DMS153 (cell line): Measurements from ENCODE around the gene DRC1.
A peak's percentile ranks its signal among the peaks of the same experiment; 100 is the strongest.
"Not testable (repeated sequence)": the region's sequence is repeated elsewhere in the genome, so short reads cannot be mapped to it uniquely, and the experiment has no call there.

Source experiments
- DNase-seq: peaks from one replicate; lab custom pipeline; 2025; lab: John Stamatoyannopoulos, UW

The DRC1 gene

DNA sequence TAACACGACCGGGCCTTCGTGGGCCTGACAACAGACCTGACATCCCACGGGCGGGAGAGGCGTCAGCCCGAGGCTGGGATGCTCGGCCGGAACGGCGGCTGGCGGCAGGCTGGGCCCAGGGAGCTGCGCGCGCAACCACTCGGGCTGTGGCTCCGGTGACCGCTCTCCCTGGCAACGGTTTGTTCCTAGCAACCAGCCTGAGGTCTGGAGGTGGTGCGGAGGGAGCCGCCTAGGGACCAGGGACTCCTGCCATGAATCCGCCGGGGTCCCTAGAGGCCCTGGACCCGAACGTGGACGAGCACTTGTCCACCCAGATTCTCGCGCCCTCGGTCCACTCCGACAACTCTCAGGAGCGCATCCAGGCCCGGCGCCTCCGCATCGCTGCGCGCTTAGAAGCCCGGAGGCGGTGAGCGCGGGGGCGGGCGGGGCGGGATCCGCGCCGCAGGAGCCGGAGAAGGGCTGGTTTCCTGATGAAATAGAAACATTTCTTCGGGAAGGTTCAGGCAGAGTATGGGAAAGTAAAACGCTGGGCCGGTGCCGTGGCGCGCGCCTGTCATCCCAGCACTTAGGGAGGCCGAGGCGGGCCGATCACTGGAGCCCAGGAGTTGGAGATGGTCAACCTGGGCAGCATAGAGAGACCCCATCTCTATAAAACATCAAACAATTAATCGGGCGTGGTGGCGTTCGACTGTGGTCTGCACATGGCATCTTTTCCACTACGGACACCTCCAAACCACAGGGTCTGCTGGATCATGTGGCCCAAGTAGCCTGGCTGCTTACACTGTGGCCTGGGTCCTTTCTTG is at the start of gene DRC1:
Gene DRC1 (plus strand): TSS at position 182 of the 803 bp plus-strand sequence. CDS start 70 bp downstream, at position 252.
- DNase-seq, result peak; percentile 71

DNA sequence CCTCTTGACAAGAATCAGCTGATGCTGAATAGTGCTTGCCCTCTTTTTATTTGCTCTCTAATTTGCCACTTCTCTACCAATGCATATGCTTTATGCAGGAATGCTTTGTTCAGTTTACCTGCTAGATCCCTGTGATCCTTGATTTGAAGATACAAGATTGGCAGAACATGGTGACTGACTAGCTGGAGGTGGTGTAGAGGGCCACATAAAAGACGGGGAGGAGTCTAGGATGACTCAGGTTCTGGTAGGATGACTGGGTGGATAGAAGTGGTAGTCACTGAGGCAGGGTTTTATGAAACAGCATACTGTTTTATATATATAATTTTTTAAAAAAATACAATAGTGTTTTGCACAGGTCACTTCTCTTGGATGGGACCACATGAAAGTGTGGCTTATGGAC is 48.8 kb upstream of the DRC1 start:
- DNase-seq, result no peak

DNA sequence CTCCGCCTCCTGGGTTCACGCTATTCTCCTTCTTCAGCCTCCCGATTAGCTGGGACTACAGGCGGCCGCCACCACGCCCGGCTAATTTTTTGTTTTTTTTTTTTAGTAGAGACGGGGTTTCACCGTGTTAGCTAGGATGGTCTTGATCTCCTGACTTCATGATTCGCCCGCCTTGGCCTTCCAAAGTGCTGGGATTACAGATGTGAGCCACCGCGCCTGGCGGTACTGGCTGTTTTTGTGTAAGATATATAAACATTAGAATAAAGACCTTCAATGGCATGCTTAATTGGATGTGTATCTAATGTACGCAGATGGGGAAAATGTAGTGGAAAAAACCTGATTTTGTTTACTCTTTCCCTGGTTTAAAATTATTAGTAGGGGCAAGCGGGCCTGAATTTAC is 47.3 kb upstream of the DRC1 start:
- not testable (repeated sequence) for DNase-seq

DNA sequence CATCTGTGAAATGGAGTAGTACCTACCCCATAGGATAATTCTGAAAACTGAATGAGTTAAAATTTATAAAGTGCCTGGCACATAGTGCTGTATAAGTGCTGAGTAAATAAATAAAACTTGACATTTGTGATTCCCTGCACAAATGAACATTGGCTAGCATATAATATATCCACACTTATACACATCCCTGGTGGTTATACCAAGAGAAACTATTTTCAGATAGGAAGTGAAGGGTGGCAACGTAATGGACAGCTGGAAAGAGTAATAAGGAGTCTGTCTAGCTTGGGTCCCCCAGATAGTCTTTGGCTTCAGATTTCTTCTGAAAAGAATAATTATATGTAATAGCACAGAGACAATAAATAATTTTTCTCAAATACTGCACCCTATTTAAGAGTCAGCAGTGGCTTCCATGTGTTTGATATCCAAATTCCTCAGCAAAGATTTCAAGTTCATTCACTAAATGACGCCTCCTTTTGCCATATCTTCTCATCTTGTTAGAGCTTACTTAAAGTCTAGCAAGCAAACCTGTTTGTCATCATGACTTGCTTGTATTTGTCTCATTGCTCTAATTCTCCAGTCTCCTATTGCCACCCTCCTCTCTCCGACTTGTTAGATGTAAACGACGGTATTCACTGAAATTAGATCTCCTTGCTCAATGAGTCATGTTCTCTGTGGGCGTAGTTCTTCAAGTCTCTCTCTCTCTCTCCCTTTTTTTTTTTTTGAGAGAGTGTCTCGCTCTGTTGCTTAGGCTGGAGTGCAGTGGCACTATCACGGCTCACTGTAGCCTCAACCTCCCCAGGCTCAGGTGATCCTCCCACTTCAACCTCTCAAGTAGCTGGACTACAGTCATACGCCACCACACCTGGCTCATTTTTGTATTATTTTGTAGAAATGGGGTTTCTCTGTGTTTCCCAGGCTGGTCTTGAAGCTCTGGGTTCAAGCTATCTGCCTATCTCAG is 46.4 kb upstream of the DRC1 start:
- no peak for DNase-seq

DNA sequence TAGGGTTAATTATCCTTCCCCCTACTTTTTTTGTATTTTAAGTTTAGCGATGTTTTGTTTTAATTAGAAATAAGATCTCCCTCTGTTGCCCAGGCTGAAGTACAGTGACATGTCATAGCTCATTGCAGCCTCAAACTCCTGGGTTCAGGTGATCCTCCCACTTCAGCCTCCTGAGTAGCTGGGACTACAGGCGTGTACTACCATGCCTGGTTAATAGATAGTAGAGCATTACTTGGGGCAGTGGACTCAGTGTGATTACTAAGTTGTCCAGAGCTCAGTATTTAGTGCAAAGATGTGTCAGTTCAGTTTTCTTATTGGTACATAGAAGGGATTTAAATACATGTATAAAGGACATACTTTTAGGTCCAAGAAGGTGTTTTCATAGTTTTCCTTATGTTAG is 45.6 kb upstream of the DRC1 start:
- no peak for DNase-seq

DNA sequence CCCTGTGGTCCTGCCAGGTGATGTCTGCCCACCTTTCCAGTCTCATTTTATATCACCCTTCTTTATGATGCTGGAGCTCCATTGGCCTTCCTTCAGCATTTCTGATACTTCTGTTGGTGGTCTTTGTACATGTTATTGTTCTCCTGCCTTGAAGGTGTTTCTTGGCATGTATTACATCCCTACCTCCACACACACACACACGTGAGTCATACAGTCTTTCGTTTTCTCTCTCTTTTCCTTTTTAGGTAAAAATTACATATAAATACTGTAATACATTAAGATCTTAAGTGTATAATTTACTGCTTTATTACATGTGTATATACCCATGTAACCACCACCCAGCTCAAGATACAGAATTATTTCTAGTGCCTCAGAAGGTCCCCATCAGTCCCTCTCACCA is 44.9 kb upstream of the DRC1 start:
- DNase-seq, result no peak

DNA sequence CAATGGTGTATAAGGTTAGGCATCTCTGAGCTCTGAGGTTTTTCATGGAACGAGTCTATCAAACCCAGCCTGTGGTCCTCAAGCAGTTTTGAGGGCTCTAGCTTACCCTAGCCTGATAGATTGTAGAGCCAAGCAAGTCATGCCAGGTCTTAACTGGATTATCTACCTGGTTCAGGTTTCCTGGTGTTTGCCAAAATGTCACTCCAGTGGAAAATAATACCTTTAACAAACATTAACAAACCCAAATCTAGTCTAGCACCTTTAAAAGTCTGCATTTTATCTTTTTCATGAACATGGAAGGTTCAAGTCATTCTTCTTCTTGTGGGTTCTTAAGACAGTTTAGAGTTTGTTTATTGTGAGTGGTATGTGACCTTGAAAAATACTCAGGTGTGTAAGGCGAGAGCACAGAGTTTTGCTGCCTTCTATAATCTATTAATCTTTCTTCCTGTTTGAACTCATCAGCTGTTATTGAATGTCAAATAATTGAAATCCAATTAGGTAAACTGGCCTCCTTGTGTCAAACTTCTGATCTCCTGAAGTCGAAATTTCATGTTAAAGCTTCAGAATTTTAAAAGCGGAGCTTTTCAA is 41.7 kb upstream of the DRC1 start:
- no peak for DNase-seq

DNA sequence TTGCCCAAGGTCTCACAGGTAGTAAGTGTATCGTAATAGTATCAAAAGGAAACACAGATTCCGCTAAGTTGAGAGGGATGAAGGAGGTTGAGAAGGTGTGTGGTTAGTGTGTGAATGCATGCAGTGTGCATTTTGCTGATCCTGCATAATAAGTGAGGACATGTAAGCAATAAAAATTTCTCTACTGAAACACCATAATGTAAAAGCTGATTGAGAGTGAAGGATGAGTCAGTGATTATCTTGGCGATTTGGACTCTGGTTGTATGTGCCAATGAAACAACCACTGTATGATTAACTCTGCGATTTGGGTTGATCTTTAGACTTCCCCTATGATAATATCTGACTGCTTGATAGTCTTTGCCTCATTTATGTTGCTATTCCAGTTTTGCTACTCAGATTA is 38.4 kb upstream of the DRC1 start:
- no peak for DNase-seq

DNA sequence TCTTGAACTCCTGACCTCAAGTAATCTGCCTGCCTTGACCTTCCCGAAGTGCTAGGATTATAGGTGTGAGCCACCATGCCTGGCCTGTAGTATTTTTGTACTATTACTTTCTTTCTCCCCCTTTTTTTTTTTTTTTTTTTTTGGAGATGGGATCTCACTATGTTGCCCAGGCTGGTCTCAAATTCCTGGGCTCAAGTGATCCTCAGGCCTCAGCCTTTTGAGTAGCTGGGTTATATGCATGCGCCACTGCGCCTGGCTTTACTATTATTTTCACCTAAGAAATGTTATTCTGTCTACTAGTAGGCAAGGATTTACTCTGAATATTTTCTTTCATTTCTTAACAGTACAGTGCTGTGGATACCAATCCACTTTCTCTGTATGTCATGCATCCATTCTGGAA is 37.8 kb upstream of the DRC1 start:
- no peak for DNase-seq

DNA sequence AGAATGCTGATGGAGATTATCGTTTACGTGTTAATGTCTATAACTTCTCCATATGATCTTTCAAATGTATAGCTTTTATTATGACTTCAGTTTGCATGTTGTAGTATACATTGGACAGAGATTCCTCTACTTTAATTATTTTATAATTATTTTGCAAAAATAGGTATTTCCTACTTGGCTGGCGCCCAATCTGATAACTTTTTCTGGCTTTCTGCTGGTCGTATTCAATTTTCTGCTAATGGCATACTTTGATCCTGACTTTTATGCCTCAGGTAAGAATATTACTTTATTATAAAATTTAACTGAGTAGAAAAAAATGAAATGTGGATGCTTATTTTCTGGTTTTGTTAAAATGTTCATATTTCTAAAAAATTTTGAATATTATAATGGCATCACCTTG is 37.1 kb upstream of the DRC1 start:
- DNase-seq, result no peak

DNA sequence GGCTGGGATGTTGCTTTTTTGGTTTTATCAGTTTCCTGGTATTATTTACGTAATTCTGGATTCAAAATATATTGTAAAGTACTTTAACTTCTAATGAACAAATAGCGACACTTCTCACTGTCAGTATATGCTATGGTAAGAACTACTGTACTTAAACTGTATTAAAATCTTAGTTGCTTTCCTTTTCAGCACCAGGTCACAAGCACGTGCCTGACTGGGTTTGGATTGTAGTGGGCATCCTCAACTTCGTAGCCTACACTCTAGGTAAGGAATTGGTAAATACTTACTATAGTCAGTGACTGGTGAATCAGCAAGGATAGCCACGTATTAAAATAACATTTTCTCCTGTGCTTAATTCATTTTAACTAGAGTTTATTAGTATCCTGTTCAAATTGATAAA is 34.8 kb upstream of the DRC1 start:
- DNase-seq, result no peak

DNA sequence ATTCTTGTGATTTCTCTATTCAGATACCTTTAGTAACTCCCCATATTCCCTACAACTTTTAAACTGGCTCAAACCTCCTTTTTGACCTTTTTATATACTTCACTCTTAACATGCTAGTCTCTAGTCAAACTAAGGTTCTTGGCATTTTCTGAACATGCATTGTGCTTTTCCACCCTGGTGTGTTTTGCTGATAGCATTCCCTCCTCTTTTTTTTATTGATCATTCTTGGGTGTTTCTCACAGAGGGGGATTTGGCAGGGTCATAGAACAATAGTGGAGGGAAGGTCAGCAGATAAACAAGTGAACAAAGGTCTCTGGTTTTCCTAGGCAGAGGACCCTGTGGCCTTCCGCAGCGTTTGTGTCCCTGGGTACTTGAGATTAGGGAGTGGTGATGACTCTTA is 32.1 kb upstream of the DRC1 start:
- not testable (repeated sequence) for DNase-seq

DNA sequence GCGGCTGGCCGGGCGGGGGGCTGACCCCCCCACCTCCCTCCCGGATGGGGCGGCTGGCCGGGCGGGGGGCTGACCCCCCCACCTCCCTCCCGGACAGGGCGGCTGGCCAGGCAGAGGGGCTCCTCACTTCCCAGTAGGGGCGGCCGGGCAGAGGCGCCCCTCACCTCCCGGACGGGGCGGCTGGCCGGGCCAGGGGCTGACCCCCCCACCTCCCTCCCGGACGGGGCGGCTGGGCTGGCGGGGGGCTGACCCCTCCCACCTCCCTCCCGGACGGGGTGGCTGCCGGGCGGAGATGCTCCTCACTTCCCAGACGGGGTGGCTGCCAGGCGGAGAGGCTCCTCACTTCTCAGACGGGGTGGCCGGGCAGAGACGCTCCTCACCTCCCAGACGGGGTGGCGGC is 30.8 kb upstream of the DRC1 start:
- DNase-seq, result not testable (repeated sequence)

DNA sequence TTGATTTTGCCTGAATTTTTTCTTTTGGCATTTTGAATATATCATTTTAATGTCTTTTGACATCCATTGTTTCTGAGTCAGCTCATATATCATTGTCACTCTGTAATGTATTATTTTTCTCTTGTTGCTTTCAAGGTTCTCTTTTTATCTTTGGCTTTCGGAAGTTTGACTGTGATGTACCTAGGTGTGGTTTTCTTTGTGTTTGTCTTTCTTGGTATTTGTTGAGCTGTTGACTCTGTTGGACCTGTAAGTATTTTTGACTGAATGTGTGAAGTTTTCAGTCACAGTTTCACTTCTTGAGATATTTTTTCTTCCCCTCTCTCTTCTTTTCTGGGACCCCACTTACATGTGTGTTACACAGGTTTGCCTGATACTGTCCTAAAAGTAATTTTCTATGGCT is 24.9 kb upstream of the DRC1 start:
- no peak for DNase-seq

DNA sequence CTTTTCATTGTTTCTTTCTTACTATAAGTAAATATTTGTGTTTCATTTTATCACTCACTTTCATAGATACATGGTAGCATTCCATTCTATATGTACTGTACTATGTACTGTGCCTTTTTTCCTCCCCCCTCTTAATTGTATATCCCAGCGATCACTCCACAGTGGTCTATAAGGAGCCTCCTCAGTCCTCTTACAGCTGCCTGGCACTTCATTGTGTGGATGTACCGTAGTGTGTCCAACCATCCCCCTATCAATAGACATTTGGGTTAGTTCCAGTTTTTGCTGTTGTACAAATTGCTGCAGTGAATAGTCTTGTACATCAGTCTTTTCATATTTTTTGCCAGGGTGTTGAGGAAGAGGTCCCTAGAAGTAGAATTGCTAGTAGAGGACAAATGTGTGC is 21.4 kb upstream of the DRC1 start:
- no peak for DNase-seq

DNA sequence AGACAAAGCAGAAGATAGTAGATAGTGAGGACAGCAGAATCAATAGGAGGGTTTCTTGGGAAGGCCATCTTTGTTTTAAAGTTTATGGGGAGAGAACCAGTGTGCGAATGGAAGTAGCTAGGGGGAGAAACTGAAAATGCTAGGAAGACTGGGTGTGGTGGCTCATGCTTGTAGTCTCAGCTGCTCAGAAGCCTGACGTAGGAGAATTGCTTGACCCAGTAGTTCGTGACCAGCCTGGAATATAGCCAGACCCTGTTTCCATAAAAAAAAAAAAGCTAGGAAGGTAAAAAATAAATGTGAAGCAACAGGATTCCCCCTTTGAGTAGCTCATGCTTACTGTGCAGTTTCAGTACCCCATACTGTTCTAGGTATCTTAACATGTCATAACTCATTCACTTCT is 19.2 kb upstream of the DRC1 start:
- no peak for DNase-seq

DNA sequence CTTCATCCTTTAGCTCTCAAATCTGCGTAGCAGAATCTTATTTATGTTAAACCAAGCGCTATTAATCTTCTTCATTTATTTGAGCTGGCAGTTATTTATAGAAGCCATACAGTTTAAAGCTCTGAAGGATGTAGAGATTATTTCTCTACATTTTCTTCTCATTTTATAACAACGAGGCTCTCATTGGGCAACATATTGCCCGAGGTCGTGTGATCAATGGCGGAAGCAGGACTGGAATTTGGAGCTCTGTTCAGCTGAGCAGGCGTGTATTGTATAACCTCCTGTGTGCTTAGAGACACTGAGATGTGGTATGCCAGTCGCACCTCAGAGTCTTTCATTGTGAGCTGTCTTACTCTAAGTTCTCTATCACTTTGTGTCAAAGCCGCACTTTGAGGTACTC is 17.5 kb upstream of the DRC1 start:
- no peak for DNase-seq

DNA sequence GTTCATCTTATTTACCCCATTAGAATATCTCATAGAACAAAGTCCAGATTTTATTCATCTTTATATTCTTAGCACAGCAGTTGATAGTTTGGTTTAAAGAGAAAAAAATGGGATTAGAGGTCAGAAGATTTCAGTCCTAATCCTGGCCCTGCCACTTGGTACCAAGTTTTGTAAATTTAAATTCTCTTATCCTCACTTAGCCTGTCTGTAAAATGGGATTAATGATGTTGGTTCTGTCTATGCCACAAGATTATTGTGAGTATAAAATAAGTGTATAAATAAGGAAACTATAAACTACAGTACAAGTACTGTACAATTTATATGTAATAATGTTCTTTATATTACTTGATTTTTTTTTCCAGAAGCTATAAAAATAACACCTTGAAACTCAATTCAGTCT is 17.1 kb upstream of the DRC1 start:
- no peak for DNase-seq

DNA sequence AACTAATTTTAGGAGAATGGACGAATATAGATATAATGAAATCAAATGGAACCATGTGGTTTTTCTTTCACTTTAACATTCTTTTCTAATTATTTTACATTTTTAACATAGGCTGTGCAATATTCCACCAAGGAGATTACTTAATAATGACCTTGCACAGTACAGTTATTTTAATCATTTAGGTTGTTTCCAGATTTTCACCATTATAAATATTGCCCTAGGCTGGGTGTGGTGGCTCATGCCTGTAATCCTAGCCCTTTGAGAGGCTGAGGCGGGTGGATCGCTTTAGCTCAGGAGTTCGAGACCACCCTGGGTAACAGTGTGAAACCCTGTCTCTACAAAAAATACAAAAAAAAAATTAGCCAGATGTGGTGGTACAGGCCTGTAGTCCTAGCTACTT is 14.5 kb upstream of the DRC1 start:
- no peak for DNase-seq

DNA sequence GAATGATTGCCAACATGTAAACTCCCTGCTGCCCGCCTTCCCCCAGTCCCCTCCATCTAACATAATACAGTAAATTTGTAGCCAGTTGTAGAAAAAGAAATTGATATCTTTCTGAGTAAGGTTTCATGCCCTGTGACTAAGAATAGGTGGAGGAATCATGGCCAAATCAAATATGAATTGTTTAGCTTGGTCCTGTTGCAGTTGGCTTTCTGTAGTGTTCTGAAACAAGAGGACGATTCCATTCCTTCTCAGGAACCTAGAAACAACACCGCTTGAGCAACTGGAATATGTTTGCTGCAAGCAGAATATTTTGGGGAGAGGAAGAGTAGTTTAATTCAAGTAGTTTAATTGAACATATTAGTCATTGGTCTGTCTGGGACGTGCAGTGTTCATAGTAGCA is 7.0 kb upstream of the DRC1 start:
- DNase-seq, result no peak

DNA sequence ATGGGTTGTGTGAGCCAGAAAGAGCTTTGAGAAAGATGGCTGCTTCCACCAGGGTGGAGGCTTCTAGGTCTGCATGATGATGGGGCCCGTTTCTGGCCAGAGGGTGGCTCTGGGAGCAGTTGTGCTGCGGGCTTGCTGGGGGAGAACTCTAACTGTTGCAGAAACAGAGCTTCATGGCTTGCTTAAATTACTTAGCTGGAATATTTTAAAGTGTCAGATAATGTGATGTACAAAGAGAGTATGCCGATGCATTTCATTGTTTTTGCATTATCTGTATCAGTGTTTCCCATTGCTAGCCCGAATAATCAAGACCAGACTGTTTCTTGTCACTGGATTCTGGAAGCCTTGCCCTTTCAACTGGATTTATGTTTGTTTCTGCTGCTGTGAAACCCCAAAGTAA is 6.3 kb upstream of the DRC1 start:
- DNase-seq, result no peak

DNA sequence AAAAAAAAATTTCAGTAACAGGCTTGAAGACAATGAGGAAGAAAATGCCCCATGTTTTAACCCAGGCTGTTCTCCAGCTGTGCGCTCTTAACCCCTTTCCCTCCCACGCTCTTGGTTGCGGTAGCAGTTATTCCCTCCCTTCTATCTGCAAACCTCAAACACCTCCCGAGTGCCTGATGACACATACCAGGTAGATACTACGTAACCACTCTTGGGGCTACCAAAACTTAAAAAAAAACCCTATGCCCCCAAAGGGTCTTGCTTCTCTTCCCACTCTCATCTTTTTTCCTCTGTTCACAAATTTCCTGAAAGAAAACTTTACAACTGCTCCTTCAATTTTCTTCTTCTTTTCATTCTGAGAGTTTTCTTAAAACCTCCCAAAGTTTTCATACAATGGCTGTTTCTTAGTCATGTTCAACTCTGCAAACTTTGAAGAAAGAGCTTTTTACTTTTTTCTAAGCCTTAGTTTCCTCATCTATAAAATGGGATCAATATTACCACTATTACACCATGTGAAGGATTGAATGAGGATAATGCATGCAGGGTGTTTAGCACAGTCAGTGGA is 4.9 kb upstream of the DRC1 start:
- no peak for DNase-seq
